ENCODE data around the gene PPARGC1A.

Gene PPARGC1A

DNA sequence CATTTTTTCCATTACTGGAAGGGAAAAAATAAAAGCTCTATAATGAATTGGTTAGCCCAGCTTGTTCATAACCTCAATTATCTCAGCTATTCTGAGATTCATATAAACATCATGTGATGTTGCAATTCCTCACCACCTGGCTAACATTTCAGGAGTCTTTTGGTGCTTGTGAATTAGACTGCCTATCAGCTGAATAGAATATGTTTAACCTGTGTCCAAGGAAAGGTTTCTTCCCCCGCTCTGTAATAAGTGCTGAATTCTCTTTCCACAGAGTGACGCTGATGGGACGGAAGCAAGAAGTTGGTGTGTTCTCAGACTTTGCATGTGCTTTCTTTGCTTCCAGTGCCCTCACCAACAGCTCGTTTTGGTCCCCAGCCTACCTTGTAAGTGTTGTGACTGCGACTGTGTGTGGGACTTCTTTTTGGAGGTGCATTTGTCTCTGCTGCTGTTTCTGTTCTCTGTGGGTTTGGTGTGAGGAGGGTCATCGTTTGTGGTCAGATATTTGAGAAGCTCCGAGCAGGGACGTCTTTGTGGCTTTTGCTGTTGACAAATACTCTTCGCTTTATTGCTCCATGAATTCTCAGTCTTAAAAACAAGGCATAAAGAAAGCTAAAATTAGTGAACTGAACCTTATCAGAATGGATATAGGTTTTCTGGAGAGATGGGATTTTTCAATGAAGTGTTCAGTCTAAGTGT lies 61.7 kb downstream of the PPARGC1A start:
- no peak for TF ChIP-seq CTCF (IDR thresholded peaks at IDR 0.05; ENCODE audit: low read depth, low read length, missing control alignments)
- in situ Hi-C loops (cut with HindIII; ENCODE audit: low sequenced_read_pairs) = no loop called here
- DNase-seq (ENCODE audit: low read depth) = peak; percentile 49
- no peak overlapping the region for H3K4me3 ChIP-seq (ENCODE audit: low read depth, low read length)

- no peak for TF ChIP-seq CTCF (IDR thresholded peaks at IDR 0.05; ENCODE audit: low read depth, low read length, missing control alignments)
- DNase-seq (ENCODE audit: low read depth) = no peak
- no peak overlapping the region for H3K4me3 ChIP-seq (ENCODE audit: low read depth, low read length)
- in situ Hi-C loops (cut with HindIII; ENCODE audit: low sequenced_read_pairs) = no loop called here
Measured at GRCh38 chr4:23822181-23822580, 67.7 kb downstream of the PPARGC1A start.

GRCh38 chr4:23819041-23819511 lies 70.8 kb downstream of the PPARGC1A start:
- DNase-seq (ENCODE audit: low read depth) = peak; percentile 27
- TF ChIP-seq CTCF (IDR thresholded peaks at IDR 0.05; ENCODE audit: low read depth, low read length, missing control alignments) = no peak
- no peak overlapping the region for H3K4me3 ChIP-seq (ENCODE audit: low read depth, low read length)
- in situ Hi-C loops (cut with HindIII; ENCODE audit: low sequenced_read_pairs) = no loop called here

DNA sequence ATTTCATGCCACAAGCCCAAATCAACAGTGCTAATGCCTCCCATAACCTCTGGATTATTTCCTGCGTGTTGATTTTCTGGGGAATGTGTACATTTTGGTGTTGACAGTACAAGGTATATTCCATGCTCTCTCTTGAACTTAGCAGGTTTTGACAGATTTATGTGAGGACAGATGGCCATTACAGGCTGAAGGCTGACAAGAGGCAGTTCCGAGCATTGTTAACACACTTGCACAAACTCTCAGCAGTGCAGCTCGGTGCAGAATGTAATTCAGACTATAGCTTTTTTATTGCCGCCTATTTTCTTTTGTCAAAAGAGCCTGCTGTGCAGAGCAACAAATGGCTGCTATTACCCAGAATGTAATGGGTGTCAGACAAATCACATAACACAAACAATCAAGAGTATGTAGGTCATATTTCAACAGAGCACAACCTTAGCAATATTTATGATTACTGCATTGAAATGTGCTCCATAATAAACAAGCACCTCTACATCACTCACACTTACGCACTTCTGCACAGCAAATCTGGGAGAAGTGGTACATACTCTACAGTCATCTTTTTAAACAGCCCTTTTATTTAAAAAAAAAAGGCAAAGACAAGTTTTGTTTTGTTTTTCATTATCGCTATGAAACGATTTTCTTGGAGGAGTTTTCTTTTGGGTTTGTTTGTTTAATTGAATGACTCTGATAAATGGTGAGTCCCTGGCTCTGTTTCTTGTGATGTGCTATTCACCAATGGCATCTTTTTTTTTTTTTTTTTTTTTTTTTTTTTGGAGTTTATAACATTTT lies 71.6 kb downstream of the PPARGC1A start:
- DNase-seq (ENCODE audit: low read depth) = no peak
- no peak for TF ChIP-seq CTCF (IDR thresholded peaks at IDR 0.05; ENCODE audit: low read depth, low read length, missing control alignments)
- no peak overlapping the region for H3K4me3 ChIP-seq (ENCODE audit: low read depth, low read length)
- in situ Hi-C loops (cut with HindIII; ENCODE audit: low sequenced_read_pairs) = no loop called here

- no peak overlapping the region for H3K4me3 ChIP-seq (ENCODE audit: low read depth, low read length)
- in situ Hi-C loops (cut with HindIII; ENCODE audit: low sequenced_read_pairs) = no loop called here
- no peak for TF ChIP-seq CTCF (IDR thresholded peaks at IDR 0.05; ENCODE audit: low read depth, low read length, missing control alignments)
- DNase-seq (ENCODE audit: low read depth) = peak; percentile 20
Measured at GRCh38 chr4:23814996-23815660, 74.7 kb downstream of the PPARGC1A start.

GRCh38 chr4:23814587-23814986 lies 75.3 kb downstream of the PPARGC1A start:
- in situ Hi-C loops (cut with HindIII; ENCODE audit: low sequenced_read_pairs) = no loop called here
- H3K4me3 ChIP-seq (ENCODE audit: low read depth, low read length) = no peak overlapping the region
- TF ChIP-seq CTCF (IDR thresholded peaks at IDR 0.05; ENCODE audit: low read depth, low read length, missing control alignments) = no peak
- DNase-seq (ENCODE audit: low read depth) = no peak
